GM18520 (cell line): ENCODE data around the gene TAGLN.

Experiments
- ATAC-seq: cut with Tn5 transposase; IDR thresholded peaks from one replicate; pipeline ENCODE4 v1.9.1; 2021; ENCODE audit not compliant: unreplicated experiment

The TAGLN gene

GRCh38 chr11:117199053-117199915 is at the start of gene TAGLN:
Gene TAGLN, plus strand, starts transcription at chr11:117199370. Its CDS starts 3,644 bp downstream, at chr11:117203014.
- no peak for ATAC-seq

GRCh38 chr11:117152066-117152465 is 47.1 kb upstream of the TAGLN start:
- no peak for ATAC-seq

- no peak for ATAC-seq
Observed at GRCh38 chr11:117154468-117154867, 44.7 kb upstream of the TAGLN start.

- no peak for ATAC-seq
Observed at GRCh38 chr11:117157507-117157906, 41.7 kb upstream of the TAGLN start.

- ATAC-seq = no peak
Observed at GRCh38 chr11:117159892-117160291, 39.3 kb upstream of the TAGLN start.

GRCh38 chr11:117160826-117161225 is 38.3 kb upstream of the TAGLN start:
- ATAC-seq = no peak

GRCh38 chr11:117166491-117166890 is 32.7 kb upstream of the TAGLN start:
- no peak for ATAC-seq

GRCh38 chr11:117169736-117170135 is 29.4 kb upstream of the TAGLN start:
- ATAC-seq = no peak

GRCh38 chr11:117170210-117170609 is 29.0 kb upstream of the TAGLN start:
- ATAC-seq = no peak

- no peak for ATAC-seq
Observed at GRCh38 chr11:117171007-117171403, 28.2 kb upstream of the TAGLN start.

GRCh38 chr11:117171404-117172061 is 27.6 kb upstream of the TAGLN start:
- no peak for ATAC-seq

- no peak for ATAC-seq
Observed at GRCh38 chr11:117172724-117173421, 26.3 kb upstream of the TAGLN start.

- no peak for ATAC-seq
Observed at GRCh38 chr11:117175104-117175503, 24.1 kb upstream of the TAGLN start.

- ATAC-seq = no peak
Observed at GRCh38 chr11:117175781-117176180, 23.4 kb upstream of the TAGLN start.

GRCh38 chr11:117176186-117176585 is 23.0 kb upstream of the TAGLN start:
- ATAC-seq = no peak

GRCh38 chr11:117177534-117178209 is 21.5 kb upstream of the TAGLN start:
- ATAC-seq = no peak

- peak; percentile 93 for ATAC-seq
Observed at GRCh38 chr11:117178210-117179034, 20.7 kb upstream of the TAGLN start, which contains the start of gene SIDT2. Gene SIDT2, plus strand, starts transcription at chr11:117178743. Its CDS starts 521 bp downstream, at chr11:117179264.

GRCh38 chr11:117179048-117179999 is 19.8 kb upstream of the TAGLN start:
- no peak for ATAC-seq

- no peak for ATAC-seq
Observed at GRCh38 chr11:117180020-117180419, 19.1 kb upstream of the TAGLN start.
